ENCODE measurements around the gene ABHD17B. TPM values are rescaled to one million over a fixed set of nuclear protein-coding genes. Genes with fewer than 3 reads are reported as not detected.

The ABHD17B gene
- total RNA-seq, 2 experiments from 2014 or later = 31.0 to 47.7 TPM

DNA sequence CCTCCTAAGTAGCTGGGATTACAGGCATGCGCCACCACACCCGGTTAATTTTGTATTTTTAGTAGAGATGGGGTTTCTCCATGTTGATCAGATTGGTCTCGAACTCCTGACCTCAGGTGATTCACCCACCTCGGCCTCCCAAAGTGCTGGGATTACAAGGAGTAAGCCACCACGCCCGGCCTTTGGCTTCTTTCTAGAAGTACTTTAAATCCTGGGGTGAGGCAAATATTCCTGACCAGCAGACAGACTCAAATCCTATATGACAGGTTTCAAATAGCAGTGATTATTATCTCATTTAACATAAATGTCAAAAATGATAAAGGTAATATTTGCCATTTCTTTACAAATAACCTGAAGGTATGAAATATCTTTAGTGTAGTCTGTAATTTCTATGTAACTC, 35.6 kb downstream of the ABHD17B start:
- Histone ChIP-seq H3K9me2 (ENCODE audit: insufficient read depth, low read length) (no peaks in the 10 kb centered on the region), H3K4me1 (ENCODE audit: insufficient read depth, low read length, poor library complexity, severe bottlenecking) (no peaks in the 10 kb centered on the region), H3K27ac (ENCODE audit: low read depth, low read length, poor library complexity, severe bottlenecking) (no peak overlapping the region), H4K20me1 (ENCODE audit: insufficient read depth, low read length) (peaks cover 15% of the 10 kb centered on the region; the same call in 1 of the 2 replicates), H3K79me2 (ENCODE audit: insufficient read depth, low read depth, low read length) (peaks cover 98% of the 10 kb centered on the region), H3K4me3 (ENCODE audit: low read depth, low read length, poor library complexity, severe bottlenecking) (no peak overlapping the region), H3K36me3 (ENCODE audit: insufficient read depth, low read length) (peaks cover 93% of the 10 kb centered on the region), H3K4me2 (ENCODE audit: low read length) (no peak overlapping the region), H3K9me3 (ENCODE audit: low read length) (peaks cover 46% of the 10 kb centered on the region), H2AFZ (ENCODE audit: low read length) (no peak overlapping the region)
- CTCF ChIA-PET (ENCODE audit: unreplicated experiment) = no interaction called here
- intact Hi-C loops (cut with micrococcal nuclease; ENCODE audit: unreplicated experiment) = no loop called here
- BruUV-seq (replicated peaks) = no TSS peak
- TF ChIP-seq, protein P1, sequence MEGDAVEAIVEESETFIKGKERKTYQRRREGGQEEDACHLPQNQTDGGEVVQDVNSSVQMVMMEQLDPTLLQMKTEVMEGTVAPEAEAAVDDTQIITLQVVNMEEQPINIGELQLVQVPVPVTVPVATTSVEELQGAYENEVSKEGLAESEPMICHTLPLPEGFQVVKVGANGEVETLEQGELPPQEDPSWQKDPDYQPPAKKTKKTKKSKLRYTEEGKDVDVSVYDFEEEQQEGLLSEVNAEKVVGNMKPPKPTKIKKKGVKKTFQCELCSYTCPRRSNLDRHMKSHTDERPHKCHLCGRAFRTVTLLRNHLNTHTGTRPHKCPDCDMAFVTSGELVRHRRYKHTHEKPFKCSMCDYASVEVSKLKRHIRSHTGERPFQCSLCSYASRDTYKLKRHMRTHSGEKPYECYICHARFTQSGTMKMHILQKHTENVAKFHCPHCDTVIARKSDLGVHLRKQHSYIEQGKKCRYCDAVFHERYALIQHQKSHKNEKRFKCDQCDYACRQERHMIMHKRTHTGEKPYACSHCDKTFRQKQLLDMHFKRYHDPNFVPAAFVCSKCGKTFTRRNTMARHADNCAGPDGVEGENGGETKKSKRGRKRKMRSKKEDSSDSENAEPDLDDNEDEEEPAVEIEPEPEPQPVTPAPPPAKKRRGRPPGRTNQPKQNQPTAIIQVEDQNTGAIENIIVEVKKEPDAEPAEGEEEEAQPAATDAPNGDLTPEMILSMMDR (conservative IDR thresholded peaks at IDR 0.05; ENCODE audit: low read length) = no peak
- no peak for TF ChIP-seq EZH2phosphoT487 (IDR thresholded peaks at IDR 0.05; ENCODE audit: borderline replicate concordance, low read depth, low read length)
- POLR2A ChIA-PET = interaction anchor here (1.4 kb wide), 1 partner anchor 11 kb away, joined by 6 read pairs; no protein-coding TSS in a partner anchor
- no peak for DNase-seq (ENCODE audit: low spot score)

GRCh38 chr9:71863631-71864030, 47.4 kb downstream of the ABHD17B start:
- no peaks in the 10 kb centered on the region for H3K9me2 ChIP-seq (ENCODE audit: insufficient read depth, low read length)
- H3K4me2 ChIP-seq (ENCODE audit: low read length) = no peak overlapping the region
- ChIA-PET CTCF (ENCODE audit: unreplicated experiment) (no interaction called here), POLR2A (interaction anchor here (1.0 to 1.3 kb wide), 3 partner anchors 8 to 15 kb away, joined by 3 read pairs; no protein-coding TSS in a partner anchor)
- no peak for TF ChIP-seq EZH2phosphoT487 (IDR thresholded peaks at IDR 0.05; ENCODE audit: borderline replicate concordance, low read depth, low read length)
- TF ChIP-seq, protein P1 (conservative IDR thresholded peaks at IDR 0.05; ENCODE audit: low read length) = no peak
- no peaks in the 10 kb centered on the region for H4K20me1 ChIP-seq (ENCODE audit: insufficient read depth, low read length)
- peaks cover 96% of the 10 kb centered on the region for H3K36me3 ChIP-seq (ENCODE audit: insufficient read depth, low read length)
- no peak overlapping the region for H3K4me3 ChIP-seq (ENCODE audit: low read depth, low read length, poor library complexity, severe bottlenecking)
- no peaks in the 10 kb centered on the region for H3K79me2 ChIP-seq (ENCODE audit: insufficient read depth, low read depth, low read length)
- no peak for DNase-seq (ENCODE audit: low spot score)
- H3K27ac ChIP-seq (ENCODE audit: low read depth, low read length, poor library complexity, severe bottlenecking) = no peak overlapping the region
- peaks cover 30% of the 10 kb centered on the region for H3K9me3 ChIP-seq (ENCODE audit: low read length)
- intact Hi-C loops (cut with micrococcal nuclease; ENCODE audit: unreplicated experiment) = loop anchor here (2.0 kb wide), 1 partner anchor 47 kb away; the partner anchor contains the start of genes ABHD17B and C9orf85
- H3K4me1 ChIP-seq (ENCODE audit: insufficient read depth, low read length, poor library complexity, severe bottlenecking) = peaks cover 9% of the 10 kb centered on the region
- BruUV-seq (replicated peaks) = no TSS peak
- no peak overlapping the region for H2AFZ ChIP-seq (ENCODE audit: low read length)

- intact Hi-C loops (cut with micrococcal nuclease; ENCODE audit: unreplicated experiment) = loop anchor here (2.0 kb wide), 1 partner anchor 49 kb away; the partner anchor contains the start of genes ABHD17B and C9orf85
- no peak for TF ChIP-seq EZH2phosphoT487 (IDR thresholded peaks at IDR 0.05; ENCODE audit: borderline replicate concordance, low read depth, low read length)
- TF ChIP-seq, protein P1 (conservative IDR thresholded peaks at IDR 0.05; ENCODE audit: low read length) = no peak
- Histone ChIP-seq H2AFZ (ENCODE audit: low read length) (no peak overlapping the region), H3K27ac (ENCODE audit: low read depth, low read length, poor library complexity, severe bottlenecking) (no peak overlapping the region), H4K20me1 (ENCODE audit: insufficient read depth, low read length) (no peaks in the 10 kb centered on the region), H3K4me1 (ENCODE audit: insufficient read depth, low read length, poor library complexity, severe bottlenecking) (peaks cover 9% of the 10 kb centered on the region), H3K9me2 (ENCODE audit: insufficient read depth, low read length) (no peaks in the 10 kb centered on the region), H3K79me2 (ENCODE audit: insufficient read depth, low read depth, low read length) (no peaks in the 10 kb centered on the region), H3K4me3 (ENCODE audit: low read depth, low read length, poor library complexity, severe bottlenecking) (no peak overlapping the region), H3K36me3 (ENCODE audit: insufficient read depth, low read length) (peaks cover 76% of the 10 kb centered on the region), H3K9me3 (ENCODE audit: low read length) (peaks cover 30% of the 10 kb centered on the region), H3K4me2 (ENCODE audit: low read length) (no peak overlapping the region)
- no peak for DNase-seq (ENCODE audit: low spot score)
- ChIA-PET CTCF (ENCODE audit: unreplicated experiment) (interaction anchor here (1.0 kb wide), 1 partner anchor 9 kb away, joined by 3 read pairs; no protein-coding TSS in a partner anchor), POLR2A (interaction anchor here (0.6 to 1.5 kb wide), 4 partner anchors 11 to 57 kb away, joined by 3 to 6 read pairs (median 3); no protein-coding TSS in a partner anchor)
- BruUV-seq (replicated peaks) = no TSS peak
Observed at GRCh38 chr9:71861618-71862017, 49.4 kb downstream of the ABHD17B start.

Measured in OCI-LY7 (cell line).